Hepatocyte (in vitro differentiated cells): ENCODE measurements around the gene TRAPPC8. TPM values are rescaled to one million over a fixed set of nuclear protein-coding genes. Genes with fewer than 3 reads are reported as not detected.
"Not testable (repeated sequence)": the region's sequence is repeated elsewhere in the genome, so short reads cannot be mapped to it uniquely, and the experiment has no call there.

ENCODE experiments used
- DNase-seq: peaks from one replicate; pipeline ENCODE4 v3.0.0-alpha.2; 2016; ENCODE audit warnings: low spot score
- H2AFZ ChIP-seq: fragments of 200-600 bp; sonication (generic); 2 replicates; pipeline ENCODE4 v1.6.0; 2016; ENCODE audit warnings: antibody characterized with exemption, mild to moderate bottlenecking
- H3K27ac ChIP-seq: fragments of 200-600 bp; sonication (generic); 2 replicates; pipeline ENCODE4 v1.5.1; 2016; ENCODE audit warnings: mild to moderate bottlenecking
- H3K27me3 ChIP-seq: fragments of 200-600 bp; sonication (generic); 2 replicates; pipeline ENCODE4 v1.6.1; 2016
- H3K36me3 ChIP-seq: fragments of 200-600 bp; sonication (generic); replicated peaks from 2 replicates; pipeline ENCODE4 v1.5.1; 2016; ENCODE audit warnings: low read depth; ENCODE audit not compliant: insufficient read depth
- H3K4me1 ChIP-seq: fragments of 200-600 bp; sonication (generic); 2 replicates; pipeline ENCODE4 v1.5.1; 2016; ENCODE audit warnings: mild to moderate bottlenecking, moderate library complexity; ENCODE audit not compliant: insufficient read depth
- H3K4me2 ChIP-seq: fragments of 200-600 bp; sonication (generic); 2 replicates; pipeline ENCODE4 v1.6.0; 2016
- H3K4me3 ChIP-seq: fragments of 200-600 bp; sonication (generic); 2 replicates; pipeline ENCODE4 v1.5.1; 2016; ENCODE audit warnings: mild to moderate bottlenecking
- H3K79me2 ChIP-seq: fragments of 200-600 bp; sonication (generic); 2 replicates; pipeline ENCODE4 v1.6.0; 2017; ENCODE audit warnings: mild to moderate bottlenecking
- H3K9me2 ChIP-seq: fragments of 200-600 bp; sonication (generic); replicated peaks from 2 replicates; pipeline ENCODE4 v1.6.0; 2017; ENCODE audit warnings: mild to moderate bottlenecking; ENCODE audit not compliant: insufficient read depth
- H3K9me3 ChIP-seq: fragments of 200-600 bp; sonication (generic); 2 replicates; pipeline ENCODE4 v1.5.1; 2016; ENCODE audit warnings: low read depth, mild to moderate bottlenecking
- H4K20me1 ChIP-seq: fragments of 200-600 bp; sonication (generic); 2 replicates; pipeline ENCODE4 v1.6.0; 2016; ENCODE audit warnings: mild to moderate bottlenecking; ENCODE audit not compliant: insufficient read depth, poor library complexity, severe bottlenecking
- EZH2 ChIP-seq: fragments of 200-600 bp; sonication (generic); IDR thresholded peaks from 2 replicates; pipeline ENCODE4 v1.6.1; 2016; ENCODE audit warnings: antibody characterized with exemption, mild to moderate bottlenecking, borderline replicate concordance
- EZH2phosphoT487 ChIP-seq: fragments of 200-600 bp; sonication (generic); IDR thresholded peaks from one replicate; pipeline ENCODE4 v1.6.1; 2018; ENCODE audit warnings: antibody characterized with exemption, mild to moderate bottlenecking, low read depth, moderate library complexity; ENCODE audit not compliant: unreplicated experiment, severe bottlenecking
- whole genome bisulfite sequencing: methylation state at CpG from one replicate; pipeline ENCODE4 v1.1.6; 2016; ENCODE audit warnings: low lambda C conversion rate; ENCODE audit errors: missing lambda C conversion rate; 5-methylcytosine and 5-hydroxymethylcytosine counted together
- polyA plus RNA-seq: library from polyadenylated mRNA; unstranded; fragments of >200 nt; fragmentation: Nextera tagmentation; extraction: Ambion mirVana; gene quantifications from 2 replicates; pipeline ENCODE4 v1.2.1, GENCODE V29; 2016
- total RNA-seq: library from RNA; depleted of rRNA; stranded (reverse); fragments of >200 nt; gene quantifications from 2 replicates; pipeline ENCODE4 v1.2.3, GENCODE V29; 2014
- TF ChIP-seq, protein P1 (sequence below): fragments of 200-600 bp; sonication (generic); IDR thresholded peaks from 2 replicates; pipeline ENCODE4 v1.5.1; 2016; ENCODE audit warnings: antibody characterized with exemption, mild to moderate bottlenecking; ENCODE audit not compliant: poor library complexity

TRAPPC8 gene
- total and polyA plus RNA-seq, 2 experiments from 2014 or later, result 12.6 to 68.7 TPM

DNA sequence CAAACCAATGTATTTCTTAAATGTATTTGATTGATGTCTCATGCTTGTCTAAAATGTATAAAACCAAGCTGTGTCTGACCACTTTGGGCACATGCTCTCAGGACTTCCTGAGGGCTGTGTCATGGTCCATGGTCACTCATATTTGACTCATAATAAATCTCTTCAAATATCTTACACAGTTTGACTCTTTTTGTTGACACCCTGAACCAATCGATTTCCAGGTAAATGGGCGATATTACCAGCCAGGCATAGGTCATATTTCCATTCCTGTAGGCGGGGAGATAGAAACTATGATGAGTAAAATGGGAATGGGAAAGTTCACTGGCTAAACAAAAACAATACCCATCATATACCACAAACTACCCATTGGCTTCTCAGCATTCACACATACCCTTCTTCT is 9.3 kb upstream of the TRAPPC8 start:
- TF ChIP-seq, protein P1, sequence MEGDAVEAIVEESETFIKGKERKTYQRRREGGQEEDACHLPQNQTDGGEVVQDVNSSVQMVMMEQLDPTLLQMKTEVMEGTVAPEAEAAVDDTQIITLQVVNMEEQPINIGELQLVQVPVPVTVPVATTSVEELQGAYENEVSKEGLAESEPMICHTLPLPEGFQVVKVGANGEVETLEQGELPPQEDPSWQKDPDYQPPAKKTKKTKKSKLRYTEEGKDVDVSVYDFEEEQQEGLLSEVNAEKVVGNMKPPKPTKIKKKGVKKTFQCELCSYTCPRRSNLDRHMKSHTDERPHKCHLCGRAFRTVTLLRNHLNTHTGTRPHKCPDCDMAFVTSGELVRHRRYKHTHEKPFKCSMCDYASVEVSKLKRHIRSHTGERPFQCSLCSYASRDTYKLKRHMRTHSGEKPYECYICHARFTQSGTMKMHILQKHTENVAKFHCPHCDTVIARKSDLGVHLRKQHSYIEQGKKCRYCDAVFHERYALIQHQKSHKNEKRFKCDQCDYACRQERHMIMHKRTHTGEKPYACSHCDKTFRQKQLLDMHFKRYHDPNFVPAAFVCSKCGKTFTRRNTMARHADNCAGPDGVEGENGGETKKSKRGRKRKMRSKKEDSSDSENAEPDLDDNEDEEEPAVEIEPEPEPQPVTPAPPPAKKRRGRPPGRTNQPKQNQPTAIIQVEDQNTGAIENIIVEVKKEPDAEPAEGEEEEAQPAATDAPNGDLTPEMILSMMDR, result no peak
- Histone ChIP-seq H3K79me2 (no peaks in the 10 kb centered on the region), H3K4me1 (no peaks in the 10 kb centered on the region), H3K27ac (no peak overlapping the region), H3K9me2 (no peaks in the 10 kb centered on the region), H3K9me3 (no peaks in the 10 kb centered on the region), H4K20me1 (no peaks in the 10 kb centered on the region), H3K4me3 (no peak overlapping the region), H3K36me3 (no peaks in the 10 kb centered on the region), H3K27me3 (no peaks in the 10 kb centered on the region), H2AFZ (no peak overlapping the region), H3K4me2 (no peak overlapping the region)
- no peak for DNase-seq
- 95% methylated on average over 3 of the region's 3 CpGs for WGBS

DNA sequence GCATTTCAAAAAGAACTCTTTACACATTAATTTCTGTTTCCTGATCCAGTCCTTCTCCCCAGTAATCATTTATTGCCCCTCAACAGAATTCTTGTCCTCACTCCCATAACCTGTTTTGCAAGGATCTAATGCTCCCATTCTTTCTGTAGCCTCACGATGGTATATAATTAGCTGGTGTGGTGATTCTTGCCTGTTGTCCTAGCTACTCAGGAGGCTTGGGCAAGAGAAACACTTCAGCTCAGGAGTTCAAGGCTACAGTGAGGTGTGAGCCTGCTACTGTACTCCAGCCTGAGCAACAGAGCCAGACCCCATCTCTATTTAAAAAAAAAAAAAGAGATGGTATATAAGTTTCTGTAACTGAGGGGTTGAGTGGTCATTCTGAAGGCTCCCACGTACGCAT is 7.7 kb upstream of the TRAPPC8 start:
- Histone ChIP-seq H3K4me2 (no peak overlapping the region), H3K27ac (no peak overlapping the region), H3K9me2 (no peaks in the 10 kb centered on the region), H3K4me3 (no peak overlapping the region), H3K27me3 (no peaks in the 10 kb centered on the region), H3K36me3 (no peaks in the 10 kb centered on the region), H3K79me2 (no peaks in the 10 kb centered on the region), H3K9me3 (no peaks in the 10 kb centered on the region), H2AFZ (no peak overlapping the region), H3K4me1 (no peaks in the 10 kb centered on the region), H4K20me1 (no peaks in the 10 kb centered on the region)
- 54% methylated on average over 3 of the region's 3 CpGs for WGBS
- no peak for DNase-seq
- TF ChIP-seq, protein P1, result no peak
- TF ChIP-seq EZH2, result no peak
- TF ChIP-seq EZH2phosphoT487, result no peak

DNA sequence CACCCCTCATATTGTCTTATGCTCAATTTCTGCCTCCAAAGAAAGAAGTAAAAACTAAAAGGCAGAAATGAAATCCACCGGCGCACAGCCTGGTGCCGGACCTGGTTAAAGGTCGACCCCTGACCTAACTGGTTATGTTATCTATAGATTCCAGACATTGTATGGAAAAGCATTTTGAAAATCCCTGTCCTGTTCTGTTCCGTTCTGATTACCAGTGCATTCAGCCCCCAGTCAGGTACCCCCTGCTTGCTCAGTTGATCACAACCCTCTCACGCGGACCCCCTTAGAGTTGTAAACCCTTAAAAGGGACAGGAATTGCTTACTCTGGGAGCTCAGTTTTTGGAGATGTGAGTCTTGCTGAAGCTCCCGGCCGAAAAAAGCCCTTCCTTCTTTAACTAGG is 5.4 kb upstream of the TRAPPC8 start:
- H3K9me3 ChIP-seq, H3K27me3 ChIP-seq, H3K4me2 ChIP-seq, DNase-seq, H4K20me1 ChIP-seq, H3K4me3 ChIP-seq, H3K9me2 ChIP-seq, H2AFZ ChIP-seq, H3K27ac ChIP-seq, H3K36me3 ChIP-seq, H3K4me1 ChIP-seq, H3K79me2 ChIP-seq: not testable (repeated sequence)
- 91% methylated on average over 9 of the region's 9 CpGs for WGBS

DNA sequence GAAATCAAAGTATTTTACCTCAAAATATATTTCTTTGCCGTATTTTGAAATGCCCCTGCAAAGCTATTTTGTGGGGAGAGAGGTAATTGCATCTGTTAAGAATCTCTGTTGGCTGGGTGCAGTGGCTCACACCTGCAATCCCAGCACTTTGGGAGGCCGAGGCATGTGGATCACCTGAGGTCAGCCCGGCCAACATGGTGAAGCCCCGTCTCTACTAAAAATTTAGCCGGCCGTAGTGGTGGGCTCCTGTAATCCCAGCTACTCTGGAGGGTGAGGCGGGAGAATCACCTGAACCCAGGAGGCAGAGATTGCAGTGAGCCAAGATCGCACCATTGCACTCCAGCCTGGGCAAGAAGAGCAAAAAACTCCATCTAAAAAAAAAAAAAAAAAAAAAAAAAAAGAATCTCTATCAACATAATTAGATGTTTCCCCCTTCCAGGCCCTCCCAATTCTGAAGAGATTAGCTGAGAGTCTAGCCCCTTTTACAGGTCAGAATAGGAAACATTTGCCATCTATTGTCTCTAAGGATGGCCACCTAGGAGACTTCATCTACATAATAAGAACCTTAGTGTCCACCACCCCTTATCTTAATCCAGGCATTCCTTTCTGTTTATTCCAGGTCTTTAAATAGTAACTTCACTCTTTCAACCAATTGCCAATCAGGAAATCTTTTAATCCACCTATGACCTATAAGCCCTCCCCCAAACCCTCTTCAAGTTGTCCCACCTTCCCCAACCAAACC is 3.5 kb upstream of the TRAPPC8 start:
- no peak for TF ChIP-seq EZH2phosphoT487
- no peak for TF ChIP-seq EZH2
- TF ChIP-seq, protein P1, result no peak
- no peak overlapping the region for H3K27ac ChIP-seq
- H3K4me1 ChIP-seq, result peaks cover under 1% of the 10 kb centered on the region
- 82% methylated on average over 8 of the region's 8 CpGs for WGBS
- no peak for DNase-seq
- H2AFZ ChIP-seq, result no peak overlapping the region
- no peaks in the 10 kb centered on the region for H3K9me2 ChIP-seq
- H3K9me3 ChIP-seq, result no peaks in the 10 kb centered on the region
- H3K27me3 ChIP-seq, result no peaks in the 10 kb centered on the region
- peaks cover 5% of the 10 kb centered on the region for H4K20me1 ChIP-seq
- H3K4me2 ChIP-seq, result no peak overlapping the region
- no peak overlapping the region for H3K4me3 ChIP-seq
- H3K79me2 ChIP-seq, result peaks cover 8% of the 10 kb centered on the region
- H3K36me3 ChIP-seq, result no peaks in the 10 kb centered on the region
